Measurements from ENCODE around the gene FRYL.

FRYL gene

GRCh38 chr4:48558026-48558425, 222.1 kb downstream of the FRYL start:
- DNase-seq (ENCODE audit: low read depth, low spot score): no peak

- peak; percentile 18 for DNase-seq (ENCODE audit: low read depth, low spot score)
Observed at GRCh38 chr4:48557478-48557877, 222.6 kb downstream of the FRYL start.

GRCh38 chr4:48556268-48556667, 223.8 kb downstream of the FRYL start:
- no peak for DNase-seq (ENCODE audit: low read depth, low spot score)

- no peak for DNase-seq (ENCODE audit: low read depth, low spot score)
Observed at GRCh38 chr4:48554606-48555005, 225.5 kb downstream of the FRYL start.

GRCh38 chr4:48553720-48554119, 226.4 kb downstream of the FRYL start:
- DNase-seq (ENCODE audit: low read depth, low spot score): no peak

- no peak for DNase-seq (ENCODE audit: low read depth, low spot score)
Observed at GRCh38 chr4:48546336-48546735, 233.7 kb downstream of the FRYL start.

- no peak for DNase-seq (ENCODE audit: low read depth, low spot score)
Observed at GRCh38 chr4:48543796-48544195, 236.3 kb downstream of the FRYL start.

- DNase-seq (ENCODE audit: low read depth, low spot score): no peak
Observed at GRCh38 chr4:48542888-48543287, 237.2 kb downstream of the FRYL start.

- no peak for DNase-seq (ENCODE audit: low read depth, low spot score)
Observed at GRCh38 chr4:48539597-48539996, 240.5 kb downstream of the FRYL start.

- DNase-seq (ENCODE audit: low read depth, low spot score): no peak
Observed at GRCh38 chr4:48538358-48538757, 241.7 kb downstream of the FRYL start.

- no peak for DNase-seq (ENCODE audit: low read depth, low spot score)
Observed at GRCh38 chr4:48526406-48526805, 253.7 kb downstream of the FRYL start.

GRCh38 chr4:48518143-48518542, 261.9 kb downstream of the FRYL start:
- DNase-seq (ENCODE audit: low read depth, low spot score): no peak

GRCh38 chr4:48509543-48509942, 270.5 kb downstream of the FRYL start:
- no peak for DNase-seq (ENCODE audit: low read depth, low spot score)

GRCh38 chr4:48506716-48507115, 273.4 kb downstream of the FRYL start:
- no peak for DNase-seq (ENCODE audit: low read depth, low spot score)

GRCh38 chr4:48504352-48504751, 275.7 kb downstream of the FRYL start:
- DNase-seq (ENCODE audit: low read depth, low spot score): no peak

- no peak for DNase-seq (ENCODE audit: low read depth, low spot score)
Observed at GRCh38 chr4:48504026-48504330, 276.1 kb downstream of the FRYL start.

- DNase-seq (ENCODE audit: low read depth, low spot score): no peak
Observed at GRCh38 chr4:48503233-48504025, 276.6 kb downstream of the FRYL start.

GRCh38 chr4:48499551-48500066, 280.5 kb downstream of the FRYL start:
- no peak for DNase-seq (ENCODE audit: low read depth, low spot score)

- DNase-seq (ENCODE audit: low read depth, low spot score): no peak
Observed at GRCh38 chr4:48498895-48499294, 281.2 kb downstream of the FRYL start.

- DNase-seq (ENCODE audit: low read depth, low spot score): no peak
Observed at GRCh38 chr4:48495941-48496340, 284.1 kb downstream of the FRYL start.

GRCh38 chr4:48493452-48494100, 286.5 kb downstream of the FRYL start:
- DNase-seq (ENCODE audit: low read depth, low spot score): no peak

- peak; percentile 47 for DNase-seq (ENCODE audit: low read depth, low spot score)
Observed at GRCh38 chr4:48491514-48492176, 288.4 kb downstream of the FRYL start.
